Tibial nerve (tissue), 3 donors: ENCODE results near the gene YY1.
"Not testable (repeated sequence)": the region's sequence is repeated elsewhere in the genome, so short reads cannot be mapped to it uniquely, and the experiment has no call there.

Experiments used
- CTCF ChIP-seq, 5 experiments: fragments of 200-600 bp in 3 of 5; fragments of 450-650 bp in 2 of 5; sonication (generic) in 3 of 5; IDR thresholded peaks; one replicate each; pipeline ENCODE4 v1.5.1; 2016 to 2019; ENCODE audit warnings: antibody characterized with exemption in 5 of 5, mild to moderate bottlenecking in 3 of 5, moderate library complexity in 2 of 5
- POLR2A ChIP-seq, 2 donors: fragments of 450-650 bp; IDR thresholded peaks; one replicate each; pipeline ENCODE4 v1.6.1; 2017; ENCODE audit warnings: antibody characterized with exemption in 2 of 2, mild to moderate bottlenecking in 2 of 2, moderate library complexity in 2 of 2

- not testable (repeated sequence) for TF ChIP-seq CTCF, POLR2A (IDR thresholded peaks at IDR 0.05)
These were observed 31.4 kb upstream of the YY1 start for GRCh38 chr14:100207588-100207987.
